Mononuclear cell (primary cell): Measurements from ENCODE around the gene MAOA. TPM values are rescaled to one million over a fixed set of nuclear protein-coding genes. Genes with fewer than 3 reads are reported as not detected.

Source experiments
- H3K27me3 ChIP-seq: 2 replicates; pipeline ENCODE4 v1.6.0; 2011; ENCODE audit warnings: low read length, control low read depth; ENCODE audit not compliant: insufficient read depth
- H3K4me1 ChIP-seq: 2 replicates; pipeline ENCODE4 v1.5.1; 2011; ENCODE audit warnings: mild to moderate bottlenecking, low read length, control low read depth; ENCODE audit not compliant: insufficient read depth
- H3K4me3 ChIP-seq: 2 replicates; pipeline ENCODE4 v1.5.1; 2011; ENCODE audit warnings: mild to moderate bottlenecking, low read length, moderate library complexity
- H3K9me3 ChIP-seq: 2 replicates; pipeline ENCODE4 v1.5.1; 2011; ENCODE audit warnings: low read depth, mild to moderate bottlenecking, control low read depth, low read length
- total RNA-seq: library from RNA; depleted of rRNA; stranded (reverse); fragments of >200 nt; gene quantifications from one replicate; pipeline ENCODE4 v1.2.3, GENCODE V29; 2012

MAOA gene
- total RNA-seq, 1 donor: 0.31 TPM

GRCh38 chrX:43682726-43683125 is 26.6 kb downstream of the MAOA start:
- Histone ChIP-seq H3K27me3 (no peaks in the 10 kb centered on the region), H3K4me1 (no peaks in the 10 kb centered on the region), H3K4me3 (no peak overlapping the region), H3K9me3 (no peaks in the 10 kb centered on the region)

GRCh38 chrX:43685221-43685620 is 29.1 kb downstream of the MAOA start:
- no peaks in the 10 kb centered on the region for H3K4me1 ChIP-seq
- H3K27me3 ChIP-seq: no peaks in the 10 kb centered on the region
- H3K4me3 ChIP-seq: no peak overlapping the region
- no peaks in the 10 kb centered on the region for H3K9me3 ChIP-seq

GRCh38 chrX:43688586-43688985 is 32.5 kb downstream of the MAOA start:
- H3K27me3 ChIP-seq: no peaks in the 10 kb centered on the region
- no peaks in the 10 kb centered on the region for H3K9me3 ChIP-seq
- no peaks in the 10 kb centered on the region for H3K4me1 ChIP-seq
- H3K4me3 ChIP-seq: no peak overlapping the region

DNA sequence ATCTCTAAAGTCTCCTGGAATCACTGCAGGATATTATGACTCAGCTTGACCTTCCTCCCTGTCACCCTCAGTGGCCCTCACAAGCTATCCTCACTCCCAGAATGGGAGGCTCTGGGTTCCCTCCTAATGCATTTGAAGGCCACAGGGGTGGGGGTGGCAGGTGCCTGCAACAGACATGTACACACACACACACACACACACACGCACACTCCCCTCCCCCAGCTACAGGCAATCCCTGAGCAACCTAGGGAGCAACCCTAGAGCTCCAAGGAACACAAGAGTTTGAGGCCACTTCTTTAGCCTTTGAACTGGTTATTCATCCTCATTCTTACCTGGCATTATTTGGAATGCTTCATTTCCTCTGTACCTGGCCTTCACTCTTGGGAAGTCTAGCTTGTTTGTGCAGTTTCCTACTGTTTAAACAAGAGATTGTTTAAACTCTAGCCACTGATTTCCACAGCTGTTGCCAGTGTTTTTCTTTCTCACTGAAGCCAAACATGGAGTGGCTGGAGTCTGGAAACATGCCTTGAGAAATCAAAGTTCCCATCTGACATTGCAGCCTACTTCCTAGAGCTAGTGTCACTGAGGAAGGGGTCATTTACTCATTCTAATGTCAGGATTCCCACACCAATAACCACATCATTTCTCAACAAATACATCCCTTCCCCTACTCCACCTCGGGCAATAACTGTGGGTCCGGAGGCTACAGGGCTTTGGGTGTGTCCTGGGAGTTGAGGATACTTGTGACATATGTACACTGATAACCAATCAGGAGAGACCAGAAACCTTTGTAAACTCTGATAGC is 37.7 kb downstream of the MAOA start:
- no peaks in the 10 kb centered on the region for H3K9me3 ChIP-seq
- no peak overlapping the region for H3K4me3 ChIP-seq
- no peaks in the 10 kb centered on the region for H3K27me3 ChIP-seq
- no peaks in the 10 kb centered on the region for H3K4me1 ChIP-seq

GRCh38 chrX:43699475-43699874 is 43.4 kb downstream of the MAOA start:
- no peaks in the 10 kb centered on the region for H3K27me3 ChIP-seq
- H3K4me1 ChIP-seq: no peaks in the 10 kb centered on the region
- H3K9me3 ChIP-seq: no peaks in the 10 kb centered on the region
- no peak overlapping the region for H3K4me3 ChIP-seq

DNA sequence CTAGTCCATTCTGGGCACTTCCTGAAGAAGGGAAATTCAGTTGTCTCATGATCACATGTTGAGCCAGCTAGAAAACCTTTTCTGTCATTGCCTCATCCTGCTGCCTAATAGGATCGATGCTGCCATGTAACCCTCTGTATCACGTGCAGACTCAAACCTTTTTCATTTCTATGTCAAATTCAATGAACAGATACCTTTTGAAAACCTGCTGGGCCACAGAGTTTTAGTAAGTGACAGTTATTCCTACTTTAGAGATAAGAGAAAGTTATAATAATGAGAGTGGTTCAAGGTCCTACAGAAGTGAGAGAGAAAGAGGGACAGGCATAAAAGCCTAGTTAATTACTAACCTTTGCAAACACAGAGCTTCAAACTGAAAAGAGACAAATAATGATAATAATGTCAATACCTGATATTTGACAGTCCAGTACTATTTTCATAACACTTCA is 46.0 kb downstream of the MAOA start:
- H3K27me3 ChIP-seq: no peaks in the 10 kb centered on the region
- no peaks in the 10 kb centered on the region for H3K9me3 ChIP-seq
- no peaks in the 10 kb centered on the region for H3K4me1 ChIP-seq
- no peak overlapping the region for H3K4me3 ChIP-seq

GRCh38 chrX:43702660-43703059 is 46.6 kb downstream of the MAOA start:
- H3K4me3 ChIP-seq: no peak overlapping the region
- H3K9me3 ChIP-seq: no peaks in the 10 kb centered on the region
- H3K4me1 ChIP-seq: no peaks in the 10 kb centered on the region
- H3K27me3 ChIP-seq: no peaks in the 10 kb centered on the region

DNA sequence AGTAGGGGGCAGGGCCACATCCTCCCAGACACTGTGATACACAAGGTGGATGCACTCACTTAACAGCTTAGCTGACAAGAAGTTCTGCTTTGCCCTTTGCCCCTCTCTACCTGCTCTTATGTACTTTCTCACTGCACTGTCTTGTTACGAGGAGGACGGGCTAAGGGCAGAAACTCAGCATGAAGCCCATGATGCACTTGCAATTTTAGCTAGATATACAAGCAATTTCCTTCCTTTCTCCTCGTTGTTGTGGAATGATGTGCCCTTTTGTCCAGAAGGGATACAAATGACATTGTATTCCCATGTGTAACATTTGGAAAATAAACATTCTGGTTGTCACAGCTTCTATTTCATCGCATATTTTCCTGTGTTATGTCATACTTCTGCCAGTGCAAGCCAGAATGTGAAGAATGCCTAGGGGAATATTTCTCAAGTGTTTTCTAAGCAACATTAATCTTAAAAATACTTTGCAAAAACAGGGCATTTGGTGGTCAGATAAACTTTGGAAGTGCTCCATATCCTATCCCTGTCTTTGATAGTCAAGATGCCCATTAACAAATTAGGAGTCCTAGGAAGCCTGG is 47.2 kb downstream of the MAOA start:
- no peaks in the 10 kb centered on the region for H3K4me1 ChIP-seq
- H3K4me3 ChIP-seq: no peak overlapping the region
- H3K27me3 ChIP-seq: no peaks in the 10 kb centered on the region
- H3K9me3 ChIP-seq: no peaks in the 10 kb centered on the region

DNA sequence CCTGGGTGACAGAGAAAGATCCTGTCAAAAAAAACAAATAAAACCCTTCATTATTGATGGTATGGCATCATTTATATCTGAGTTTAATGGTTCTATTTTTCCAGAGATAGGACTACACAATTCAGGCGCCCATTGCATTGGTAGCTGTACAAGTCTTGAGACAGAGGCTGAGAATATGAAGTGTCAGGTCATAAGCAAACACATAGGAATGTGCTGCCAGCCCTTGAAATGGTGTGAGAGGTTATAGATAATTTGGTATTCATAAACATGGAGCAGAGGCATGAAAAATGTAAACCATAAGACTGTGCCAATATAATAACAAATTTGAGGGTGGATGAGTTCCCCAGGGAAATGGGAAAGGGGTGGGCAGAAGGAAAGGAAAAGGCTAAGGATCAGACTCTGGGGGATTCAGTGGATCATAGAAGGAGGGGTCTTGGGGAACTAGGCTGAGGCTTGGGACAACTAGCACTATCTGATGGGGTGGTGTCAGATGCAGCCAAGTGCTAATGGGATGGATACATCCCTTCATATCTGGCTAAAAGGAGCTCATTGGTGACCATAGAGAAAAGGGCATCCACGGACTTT is 50.8 kb downstream of the MAOA start:
- H3K4me1 ChIP-seq: no peaks in the 10 kb centered on the region
- no peaks in the 10 kb centered on the region for H3K9me3 ChIP-seq
- no peak overlapping the region for H3K4me3 ChIP-seq
- H3K27me3 ChIP-seq: no peaks in the 10 kb centered on the region

DNA sequence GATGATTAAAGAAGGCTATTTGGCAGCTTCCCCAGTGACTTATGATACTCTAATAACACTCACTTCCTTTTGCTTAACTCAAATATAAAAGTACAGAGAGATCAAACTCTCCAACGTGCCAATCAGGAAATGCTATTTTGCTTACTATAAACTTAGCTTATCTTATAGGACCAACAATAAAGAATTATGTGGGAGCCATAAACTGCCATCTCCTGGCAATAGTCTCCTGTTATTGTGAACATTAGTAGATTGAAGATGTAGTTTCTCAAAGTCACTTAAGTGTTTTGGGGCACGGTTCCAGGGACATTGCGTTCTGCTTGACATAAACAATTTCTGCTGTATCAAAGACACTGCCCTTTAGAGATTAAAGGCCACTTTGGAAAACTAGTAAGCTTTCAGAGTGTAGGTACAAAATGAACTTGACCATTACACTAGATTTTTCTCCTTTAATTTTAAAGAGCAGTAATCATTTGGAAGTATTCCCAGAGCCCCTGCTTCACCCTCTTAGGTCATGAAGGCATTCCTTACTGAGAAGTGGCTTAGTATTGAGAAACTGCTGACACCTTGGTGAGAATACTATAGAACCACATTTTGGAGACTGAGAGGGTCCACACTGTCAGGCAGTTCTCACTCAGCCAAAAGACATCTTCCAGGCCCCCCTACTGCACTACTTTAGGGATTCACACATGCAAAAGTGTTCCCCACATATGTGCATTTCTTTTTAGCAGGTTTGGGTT is 51.9 kb downstream of the MAOA start:
- no peaks in the 10 kb centered on the region for H3K4me1 ChIP-seq
- H3K9me3 ChIP-seq: no peaks in the 10 kb centered on the region
- no peak overlapping the region for H3K4me3 ChIP-seq
- H3K27me3 ChIP-seq: no peaks in the 10 kb centered on the region

GRCh38 chrX:43716144-43716543 is 60.0 kb downstream of the MAOA start:
- Histone ChIP-seq H3K4me1 (no peaks in the 10 kb centered on the region), H3K27me3 (no peaks in the 10 kb centered on the region), H3K4me3 (no peak overlapping the region), H3K9me3 (no peaks in the 10 kb centered on the region)

DNA sequence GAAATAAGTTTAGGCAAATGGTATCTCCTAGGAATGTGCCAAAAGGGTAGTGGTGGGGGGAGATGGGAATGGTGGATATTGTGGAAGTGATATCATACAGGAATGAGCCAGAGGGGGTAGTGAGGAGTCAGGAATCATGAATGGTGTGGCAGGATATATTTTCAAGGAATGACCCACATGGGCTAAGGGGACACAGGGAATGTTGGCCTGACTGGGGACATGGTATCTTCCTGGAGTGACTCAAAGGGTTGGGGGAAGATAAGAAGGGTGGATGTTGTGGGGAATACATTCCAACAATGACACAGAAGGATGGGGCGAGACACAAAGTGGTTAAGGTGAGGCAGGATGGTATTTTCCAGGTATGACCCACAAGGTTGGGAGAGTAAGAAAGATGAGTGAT is 60.6 kb downstream of the MAOA start:
- Histone ChIP-seq H3K9me3 (no peaks in the 10 kb centered on the region), H3K4me1 (no peaks in the 10 kb centered on the region), H3K27me3 (no peaks in the 10 kb centered on the region), H3K4me3 (no peak overlapping the region)

- Histone ChIP-seq H3K9me3 (no peaks in the 10 kb centered on the region), H3K4me1 (no peaks in the 10 kb centered on the region), H3K27me3 (no peaks in the 10 kb centered on the region), H3K4me3 (no peak overlapping the region)
These were observed 61.1 kb downstream of the MAOA start for GRCh38 chrX:43717161-43717560.

DNA sequence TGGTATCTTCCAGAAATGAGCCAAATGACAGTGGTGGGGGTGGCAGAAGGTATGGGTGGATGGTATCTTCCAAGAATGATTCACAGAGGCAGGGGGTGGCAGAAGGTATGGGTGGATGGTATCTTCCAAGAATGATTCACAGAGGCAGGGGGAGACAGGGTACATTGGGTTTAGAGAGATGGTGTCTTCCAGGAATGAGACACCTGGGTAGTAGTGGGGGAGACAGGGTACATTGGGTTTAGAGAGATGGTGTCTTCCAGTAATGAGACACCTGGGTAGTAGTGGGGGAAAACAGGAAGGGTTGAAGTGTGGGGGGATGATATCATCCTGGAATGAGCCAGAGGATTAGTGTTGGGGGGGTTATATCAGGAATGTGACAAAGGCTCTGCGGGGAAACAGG is 62.0 kb downstream of the MAOA start:
- H3K27me3 ChIP-seq: no peaks in the 10 kb centered on the region
- H3K4me1 ChIP-seq: no peaks in the 10 kb centered on the region
- H3K4me3 ChIP-seq: no peak overlapping the region
- H3K9me3 ChIP-seq: no peaks in the 10 kb centered on the region

DNA sequence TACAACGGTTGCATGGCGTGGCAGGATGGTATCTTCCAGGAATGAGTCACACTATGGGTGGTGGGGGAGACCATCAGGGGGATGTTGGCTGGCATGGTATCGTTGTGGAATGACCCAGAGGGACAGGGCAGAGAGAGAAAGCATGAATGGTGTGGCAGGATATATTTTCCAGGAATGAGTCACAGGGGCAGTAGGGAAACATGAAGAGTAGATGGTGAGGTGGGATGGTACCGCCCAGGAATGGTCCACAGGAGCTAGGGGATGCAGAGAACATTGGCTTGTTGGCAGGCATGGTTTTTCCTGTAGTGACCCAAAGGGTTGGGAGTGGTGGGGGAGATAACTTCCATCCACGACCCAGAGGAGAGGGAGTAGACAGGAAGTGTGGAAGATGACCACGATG is 62.4 kb downstream of the MAOA start:
- H3K27me3 ChIP-seq: no peaks in the 10 kb centered on the region
- no peak overlapping the region for H3K4me3 ChIP-seq
- no peaks in the 10 kb centered on the region for H3K9me3 ChIP-seq
- H3K4me1 ChIP-seq: no peaks in the 10 kb centered on the region
